Activated gamma-delta T cell treated with anti-CD3 and anti-CD28 coated beads, Interleukin-2, amount 50 U/mL, for 16 hours (primary cell): Measurements from ENCODE around the gene MS4A6E.

ENCODE experiments used
- DNase-seq: peaks from one replicate; pipeline ENCODE4 v3.0.0-alpha.2; 2020; ENCODE audit warnings: low read depth

MS4A6E gene

GRCh38 chr11:60375316-60375715 is 48.3 kb downstream of the MS4A6E start:
- no peak for DNase-seq

- no peak for DNase-seq
Observed at GRCh38 chr11:60376601-60377000, 49.5 kb downstream of the MS4A6E start.

GRCh38 chr11:60377401-60378136 is 50.5 kb downstream of the MS4A6E start:
- DNase-seq, result no peak

GRCh38 chr11:60378354-60378753 is 51.3 kb downstream of the MS4A6E start, which contains the start of gene MS4A7:
TSS of gene MS4A7 (plus strand) at chr11:60378532. CDS start at chr11:60383142, 4,610 bp downstream.
- DNase-seq, result no peak

GRCh38 chr11:60389279-60389910 is 62.3 kb downstream of the MS4A6E start:
- DNase-seq, result no peak

- DNase-seq, result no peak
Observed at GRCh38 chr11:60390419-60390818, 63.4 kb downstream of the MS4A6E start.
